Measurements from ENCODE around the gene SUMO2. TPM values are rescaled to one million over a fixed set of nuclear protein-coding genes. Genes with fewer than 3 reads are reported as not detected.

The SUMO2 gene
- total and polyA plus RNA-seq, 2 donors, result 98.3 to 150 TPM

Small RNA genes lying within 50 kb of the gene (small RNA-seq; reads per million reads assigned to genes)
- not detected for gene RF00019

Other genes with a start within 250 kb of the SUMO2 start
- not detected for gene OTOP3, start 247.1 kb downstream of the SUMO2 start, total RNA-seq
- not detected for gene OTOP3, start 247.1 kb downstream of the SUMO2 start, polyA plus RNA-seq
- gene HID1, start 210.2 kb downstream of the SUMO2 start, total RNA-seq, result 5.7 TPM
- 13.4 TPM for gene HID1, start 210.2 kb downstream of the SUMO2 start, polyA plus RNA-seq
- gene CDR2L, start 195.3 kb downstream of the SUMO2 start, total RNA-seq, result 4.8 TPM
- 14.2 TPM for gene CDR2L, start 195.3 kb downstream of the SUMO2 start, polyA plus RNA-seq
- gene MRPL58, start 170.3 kb downstream of the SUMO2 start, total RNA-seq, result 14.5 TPM
- gene MRPL58, start 170.3 kb downstream of the SUMO2 start, polyA plus RNA-seq, result 38.7 TPM
- gene ATP5PD, start 136.0 kb downstream of the SUMO2 start, total RNA-seq, result 136 TPM
- gene ATP5PD, start 136.0 kb downstream of the SUMO2 start, polyA plus RNA-seq, result 334 TPM
- gene KCTD2, start 135.7 kb downstream of the SUMO2 start, total RNA-seq, result 15.4 TPM
- 29.1 TPM for gene KCTD2, start 135.7 kb downstream of the SUMO2 start, polyA plus RNA-seq
- 17.6 TPM for gene SLC16A5, start 95.0 kb downstream of the SUMO2 start, total RNA-seq
- gene SLC16A5, start 95.0 kb downstream of the SUMO2 start, polyA plus RNA-seq, result 13.2 TPM
- gene ARMC7, start 73.0 kb downstream of the SUMO2 start, total RNA-seq, result 2.5 TPM
- gene ARMC7, start 73.0 kb downstream of the SUMO2 start, polyA plus RNA-seq, result 9.6 TPM
- 29.8 TPM for gene NT5C, start 51.2 kb downstream of the SUMO2 start, total RNA-seq
- gene NT5C, start 51.2 kb downstream of the SUMO2 start, polyA plus RNA-seq, result 82.1 TPM
- gene JPT1, start 28.4 kb downstream of the SUMO2 start, total RNA-seq, result 49.8 TPM
- 43.9 TPM for gene JPT1, start 28.4 kb downstream of the SUMO2 start, polyA plus RNA-seq
- gene NUP85, start 22.7 kb upstream of the SUMO2 start, total RNA-seq, result 36.6 TPM
- 40.2 TPM for gene NUP85, start 22.7 kb upstream of the SUMO2 start, polyA plus RNA-seq
- gene GGA3, start 78.6 kb upstream of the SUMO2 start, total RNA-seq, result 15.5 TPM
- gene GGA3, start 78.6 kb upstream of the SUMO2 start, polyA plus RNA-seq, result 29.7 TPM
- gene MRPS7, start 78.9 kb upstream of the SUMO2 start, total RNA-seq, result 27.0 TPM
- gene MRPS7, start 78.9 kb upstream of the SUMO2 start, polyA plus RNA-seq, result 51.8 TPM
- gene MIF4GD, start 88.3 kb upstream of the SUMO2 start, total RNA-seq, result 9.0 TPM
- 42.9 TPM for gene MIF4GD, start 88.3 kb upstream of the SUMO2 start, polyA plus RNA-seq
- gene SLC25A19, start 106.5 kb upstream of the SUMO2 start, total RNA-seq, result 5.2 TPM
- gene SLC25A19, start 106.5 kb upstream of the SUMO2 start, polyA plus RNA-seq, result 10.1 TPM
- 63.1 TPM for gene GRB2, start 222.7 kb upstream of the SUMO2 start, total RNA-seq
- 93.9 TPM for gene GRB2, start 222.7 kb upstream of the SUMO2 start, polyA plus RNA-seq

All from urinary bladder (tissue), 2 donors.